ENCODE data around the gene TRPM7. TPM values are rescaled to one million over a fixed set of nuclear protein-coding genes. Genes with fewer than 3 reads are reported as not detected.
A peak's percentile ranks its signal among the peaks of the same experiment; 100 is the strongest.

Gene TRPM7
- total and polyA plus RNA-seq, 4 donors, result 6.3 to 81.1 (median 24.0) TPM

GRCh38 chr15:50685976-50686468 lies 575 bp downstream of the TRPM7 start:
- peak overlapping the region; percentile 97 for H3K27ac ChIP-seq (ENCODE audit: low read depth in 1 of 2, low read length in 2 of 2)
- no peaks in the 10 kb centered on the region for H3K27me3 ChIP-seq (ENCODE audit: control insufficient read depth in 4 of 4, insufficient read depth in 4 of 4, low read length in 3 of 4)
- peak overlapping the region; percentile 76 to 97 (median 93) for H3K4me3 ChIP-seq (ENCODE audit: low read depth in 1 of 3, low read length in 3 of 3)
- peaks cover 6 to 51% (median 19%) of the 10 kb centered on the region in 4 donors for H3K4me1 ChIP-seq (ENCODE audit: control insufficient read depth in 4 of 4, insufficient read depth in 4 of 4, low read length in 3 of 4)
- TF ChIP-seq TAF1 (conservative IDR thresholded peaks at IDR 0.05) (peak; percentile 33), HNF4G (IDR thresholded peaks at IDR 0.05) (no peak), RXRA (IDR thresholded peaks at IDR 0.05) (peak; percentile 1 to 3)
- WGBS, result under 1% methylated on average over 30 of the region's 30 CpGs
- H3K9me3 ChIP-seq (ENCODE audit: control insufficient read depth in 4 of 4, low read length in 3 of 4), result no peaks in the 10 kb centered on the region
- peak overlapping the region; percentile 73 to 81 for H3K9ac ChIP-seq (ENCODE audit: low read depth in 1 of 2, low read length in 2 of 2)
- no peaks in the 10 kb centered on the region for H3K36me3 ChIP-seq (ENCODE audit: control insufficient read depth in 4 of 4, insufficient read depth in 3 of 4, low read depth in 1 of 4, low read length in 3 of 4)
- DNase-seq (ENCODE audit: low spot score), result peak; percentile 67

- Histone ChIP-seq H3K36me3 (ENCODE audit: control insufficient read depth in 4 of 4, insufficient read depth in 3 of 4, low read depth in 1 of 4, low read length in 3 of 4) (no peaks in the 10 kb centered on the region), H3K9ac (ENCODE audit: low read depth in 1 of 2, low read length in 2 of 2) (peak overlapping the region; percentile 73 to 81), H3K4me1 (ENCODE audit: control insufficient read depth in 4 of 4, insufficient read depth in 4 of 4, low read length in 3 of 4) (peaks cover 6 to 51% (median 19%) of the 10 kb centered on the region in 4 donors), H3K9me3 (ENCODE audit: control insufficient read depth in 4 of 4, low read length in 3 of 4) (no peaks in the 10 kb centered on the region), H3K4me3 (ENCODE audit: low read depth in 1 of 3, low read length in 3 of 3) (peak overlapping the region; percentile 76 to 97 (median 93)), H3K27me3 (ENCODE audit: control insufficient read depth in 4 of 4, insufficient read depth in 4 of 4, low read length in 3 of 4) (no peaks in the 10 kb centered on the region), H3K27ac (ENCODE audit: low read depth in 1 of 2, low read length in 2 of 2) (peak overlapping the region; percentile 97)
- 48% methylated on average over 22 of the region's 22 CpGs for WGBS
- TF ChIP-seq CTCF (IDR thresholded peaks at IDR 0.05; ENCODE audit: low read depth, low read length, missing input control) (peak; percentile 15), RAD21 (IDR thresholded peaks at IDR 0.05) (peak in 1 of 2 donors; percentile 17), HNF4G (IDR thresholded peaks at IDR 0.05) (no peak)
- no peak for DNase-seq (ENCODE audit: low spot score)
These were observed 1.2 kb downstream of the TRPM7 start for GRCh38 chr15:50685191-50685975.

GRCh38 chr15:50681467-50681866 lies 5.1 kb downstream of the TRPM7 start:
- no peak for TF ChIP-seq FOXA1 (IDR thresholded peaks at IDR 0.05)
- TF ChIP-seq NR2F2 (IDR thresholded peaks at IDR 0.05), result no peak
- no peak for TF ChIP-seq RAD21 (IDR thresholded peaks at IDR 0.05)
- no peak for TF ChIP-seq FOXA2 (IDR thresholded peaks at IDR 0.05)
- TF ChIP-seq RXRA (IDR thresholded peaks at IDR 0.05), result no peak
- no peak for TF ChIP-seq TAF1 (conservative IDR thresholded peaks at IDR 0.05)
- TF ChIP-seq CTCF (IDR thresholded peaks at IDR 0.05; ENCODE audit: low read depth, low read length, missing input control), result no peak
- no peak for TF ChIP-seq REST (IDR thresholded peaks at IDR 0.05)
- TF ChIP-seq ZBTB33 (IDR thresholded peaks at IDR 0.05), result no peak
- TF ChIP-seq EGR1 (IDR thresholded peaks at IDR 0.05; ENCODE audit: low read depth in 2 of 2), result no peak
- no peak for TF ChIP-seq GABPA (IDR thresholded peaks at IDR 0.05 in 1 of 2, conservative IDR thresholded peaks at IDR 0.05 in 1 of 2)
- no peak for TF ChIP-seq YY1 (IDR thresholded peaks at IDR 0.05)
- Histone ChIP-seq H3K27ac (ENCODE audit: low read depth in 1 of 2, low read length in 2 of 2) (no peak overlapping the region), H3K27me3 (ENCODE audit: control insufficient read depth in 4 of 4, insufficient read depth in 4 of 4, low read length in 3 of 4) (no peaks in the 10 kb centered on the region), H3K4me3 (ENCODE audit: low read depth in 1 of 3, low read length in 3 of 3) (no peak overlapping the region), H3K9me3 (ENCODE audit: control insufficient read depth in 4 of 4, low read length in 3 of 4) (no peaks in the 10 kb centered on the region), H3K4me1 (ENCODE audit: control insufficient read depth in 4 of 4, insufficient read depth in 4 of 4, low read length in 3 of 4) (peaks cover 18 to 55% (median 24%) of the 10 kb centered on the region in 4 donors), H3K9ac (ENCODE audit: low read depth in 1 of 2, low read length in 2 of 2) (no peak overlapping the region), H3K36me3 (ENCODE audit: control insufficient read depth in 4 of 4, insufficient read depth in 3 of 4, low read depth in 1 of 4, low read length in 3 of 4) (no peaks in the 10 kb centered on the region)
- no peak for DNase-seq (ENCODE audit: low spot score)

Data from liver (tissue), 9 donors.